Measurements from ENCODE around the gene CHCHD3. TPM values are rescaled to one million over a fixed set of nuclear protein-coding genes. Genes with fewer than 3 reads are reported as not detected.
"Not testable (repeated sequence)": the region's sequence is repeated elsewhere in the genome, so short reads cannot be mapped to it uniquely, and the experiment has no call there.

CHCHD3 gene
- total RNA-seq, 4 donors from 2014 or later: 33.9 to 37.2 (median 35.8) TPM

DNA sequence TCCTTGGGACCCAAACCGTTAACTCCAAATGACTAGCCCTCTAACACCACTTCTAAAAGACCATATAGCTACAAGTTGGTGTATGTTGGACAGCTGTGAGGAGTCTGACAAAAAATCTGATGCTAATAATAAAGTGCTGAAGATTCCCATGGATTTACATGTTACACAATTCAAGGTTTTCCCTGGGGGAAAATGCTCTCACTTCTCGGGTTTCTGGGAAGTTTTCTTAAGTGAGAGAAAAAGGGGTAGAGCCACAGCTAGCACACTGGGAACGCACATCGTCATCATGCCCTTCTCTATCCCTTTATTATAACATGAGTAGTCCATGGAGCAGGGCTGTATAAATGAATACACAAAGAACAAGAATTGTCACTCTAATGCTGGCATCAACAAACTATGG lies 162.1 kb downstream of the CHCHD3 start:
- 72% methylated on average over 4 of the region's 4 CpGs for WGBS
- H3K36me3 ChIP-seq: no peaks in the 10 kb centered on the region
- H3K4me1 ChIP-seq: no peaks in the 10 kb centered on the region
- H3K27me3 ChIP-seq: no peaks in the 10 kb centered on the region
- H3K27ac ChIP-seq: no peak overlapping the region
- no peaks in the 10 kb centered on the region for H3K9me3 ChIP-seq
- no peak for DNase-seq (ENCODE audit: low spot score in 2 of 2)
- no peak overlapping the region for H3K4me3 ChIP-seq
- TF ChIP-seq POLR2AphosphoS5 (IDR thresholded peaks at IDR 0.05) (no peak), POLR2A (IDR thresholded peaks at IDR 0.05) (no peak), EP300 (IDR thresholded peaks at IDR 0.05) (no peak)
- TF ChIP-seq, protein P1, sequence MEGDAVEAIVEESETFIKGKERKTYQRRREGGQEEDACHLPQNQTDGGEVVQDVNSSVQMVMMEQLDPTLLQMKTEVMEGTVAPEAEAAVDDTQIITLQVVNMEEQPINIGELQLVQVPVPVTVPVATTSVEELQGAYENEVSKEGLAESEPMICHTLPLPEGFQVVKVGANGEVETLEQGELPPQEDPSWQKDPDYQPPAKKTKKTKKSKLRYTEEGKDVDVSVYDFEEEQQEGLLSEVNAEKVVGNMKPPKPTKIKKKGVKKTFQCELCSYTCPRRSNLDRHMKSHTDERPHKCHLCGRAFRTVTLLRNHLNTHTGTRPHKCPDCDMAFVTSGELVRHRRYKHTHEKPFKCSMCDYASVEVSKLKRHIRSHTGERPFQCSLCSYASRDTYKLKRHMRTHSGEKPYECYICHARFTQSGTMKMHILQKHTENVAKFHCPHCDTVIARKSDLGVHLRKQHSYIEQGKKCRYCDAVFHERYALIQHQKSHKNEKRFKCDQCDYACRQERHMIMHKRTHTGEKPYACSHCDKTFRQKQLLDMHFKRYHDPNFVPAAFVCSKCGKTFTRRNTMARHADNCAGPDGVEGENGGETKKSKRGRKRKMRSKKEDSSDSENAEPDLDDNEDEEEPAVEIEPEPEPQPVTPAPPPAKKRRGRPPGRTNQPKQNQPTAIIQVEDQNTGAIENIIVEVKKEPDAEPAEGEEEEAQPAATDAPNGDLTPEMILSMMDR (IDR thresholded peaks at IDR 0.05): no peak

DNA sequence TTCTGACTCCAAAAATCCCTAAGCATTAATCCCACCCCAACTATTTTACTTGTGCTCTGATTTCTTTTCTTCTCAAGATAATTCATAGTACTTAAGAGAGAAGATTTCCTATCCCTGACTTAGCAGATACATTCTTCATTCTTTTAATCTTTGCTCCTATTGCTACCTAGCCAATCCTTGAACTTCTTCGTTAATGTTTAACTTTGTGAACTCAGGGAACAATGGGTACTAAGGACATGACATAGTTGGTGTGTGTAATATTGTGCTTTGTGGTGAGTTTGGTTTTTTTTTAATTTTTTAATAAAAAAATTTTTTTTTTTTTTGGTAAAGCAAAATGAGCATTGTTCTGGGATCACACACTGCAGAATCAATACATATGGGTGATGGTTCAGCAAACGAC lies 166.2 kb downstream of the CHCHD3 start:
- Histone ChIP-seq H3K27ac (no peak overlapping the region), H3K9me3 (no peaks in the 10 kb centered on the region), H3K4me1 (no peaks in the 10 kb centered on the region), H3K4me3 (no peak overlapping the region), H3K36me3 (peaks cover 3% of the 10 kb centered on the region), H3K27me3 (no peaks in the 10 kb centered on the region)
- TF ChIP-seq POLR2A (IDR thresholded peaks at IDR 0.05) (no peak), POLR2AphosphoS5 (IDR thresholded peaks at IDR 0.05) (no peak), EP300 (IDR thresholded peaks at IDR 0.05) (no peak)
- TF ChIP-seq, protein P1 (IDR thresholded peaks at IDR 0.05): no peak
- DNase-seq (ENCODE audit: low spot score in 2 of 2): no peak
- 88% methylated on average over 2 of the region's 2 CpGs for WGBS

DNA sequence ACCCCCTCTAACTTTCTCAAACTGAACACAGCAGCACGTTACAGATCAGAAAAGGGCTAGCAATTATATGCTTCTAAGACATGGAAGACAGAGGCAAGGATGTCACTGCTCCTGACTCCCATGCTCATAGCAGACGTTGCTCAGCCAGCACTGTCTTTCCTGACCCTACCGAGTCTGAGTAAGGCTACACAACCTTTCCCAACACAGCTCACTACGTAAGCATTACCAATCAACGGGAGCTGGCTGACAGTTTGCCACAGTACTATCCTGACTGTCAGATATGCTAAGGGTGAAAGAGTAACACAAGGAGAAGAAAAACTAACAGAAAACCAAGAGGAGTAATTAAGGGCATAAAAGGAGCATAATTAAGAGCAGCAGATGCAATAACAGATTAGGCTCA lies 171.2 kb downstream of the CHCHD3 start:
- WGBS: 93% methylated on average over 5 of the region's 5 CpGs

DNA sequence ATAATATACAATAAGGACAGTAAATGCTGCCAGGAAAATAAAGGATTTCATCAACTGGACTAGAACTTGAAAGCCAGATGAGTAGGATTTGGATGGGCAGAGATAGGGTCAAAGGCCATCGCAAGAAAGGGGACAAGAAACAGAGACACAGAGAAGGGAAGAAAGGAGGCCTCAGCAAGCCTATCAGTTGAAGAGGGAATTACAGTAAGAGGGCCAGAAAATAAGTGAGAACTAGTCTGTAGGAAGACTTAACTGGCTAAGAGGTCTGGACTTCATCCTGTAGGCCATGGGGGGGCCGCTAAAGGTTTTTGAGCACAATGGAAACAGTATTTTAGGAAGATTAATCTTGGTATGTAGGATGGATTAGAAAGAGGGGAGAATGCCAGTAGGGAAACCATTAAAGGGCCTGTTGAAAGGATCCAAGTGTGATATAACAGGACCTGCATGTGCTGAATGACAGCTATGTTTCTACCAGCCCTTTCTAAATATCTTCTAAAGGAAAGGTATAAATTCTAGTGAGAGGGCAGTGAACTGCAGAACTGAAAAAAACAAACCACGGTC lies 174.4 kb downstream of the CHCHD3 start:
- Histone ChIP-seq H3K27ac (no peak overlapping the region), H3K27me3 (no peaks in the 10 kb centered on the region), H3K4me3 (no peak overlapping the region), H3K4me1 (no peaks in the 10 kb centered on the region), H3K36me3 (peaks cover 5% of the 10 kb centered on the region), H3K9me3 (no peaks in the 10 kb centered on the region)
- 93% methylated on average over 3 of the region's 3 CpGs for WGBS
- DNase-seq (ENCODE audit: low spot score in 2 of 2): no peak
- TF ChIP-seq, protein P1 (IDR thresholded peaks at IDR 0.05): no peak
- no peak for TF ChIP-seq POLR2AphosphoS5 (IDR thresholded peaks at IDR 0.05)
- no peak for TF ChIP-seq EP300 (IDR thresholded peaks at IDR 0.05)
- TF ChIP-seq POLR2A (IDR thresholded peaks at IDR 0.05): no peak

More for the DNA sequence above, 171.2 kb downstream of the CHCHD3 start:
- DNase-seq (ENCODE audit: low spot score in 2 of 2): no peak
- Histone ChIP-seq H3K27me3 (no peaks in the 10 kb centered on the region), H3K36me3 (peaks cover 3% of the 10 kb centered on the region), H3K4me3 (no peak overlapping the region), H3K27ac (no peak overlapping the region), H3K4me1 (no peaks in the 10 kb centered on the region), H3K9me3 (no peaks in the 10 kb centered on the region)
- TF ChIP-seq POLR2A (IDR thresholded peaks at IDR 0.05) (no peak), EP300 (IDR thresholded peaks at IDR 0.05) (no peak), POLR2AphosphoS5 (IDR thresholded peaks at IDR 0.05) (no peak)
- TF ChIP-seq, protein P1 (IDR thresholded peaks at IDR 0.05): no peak

DNA sequence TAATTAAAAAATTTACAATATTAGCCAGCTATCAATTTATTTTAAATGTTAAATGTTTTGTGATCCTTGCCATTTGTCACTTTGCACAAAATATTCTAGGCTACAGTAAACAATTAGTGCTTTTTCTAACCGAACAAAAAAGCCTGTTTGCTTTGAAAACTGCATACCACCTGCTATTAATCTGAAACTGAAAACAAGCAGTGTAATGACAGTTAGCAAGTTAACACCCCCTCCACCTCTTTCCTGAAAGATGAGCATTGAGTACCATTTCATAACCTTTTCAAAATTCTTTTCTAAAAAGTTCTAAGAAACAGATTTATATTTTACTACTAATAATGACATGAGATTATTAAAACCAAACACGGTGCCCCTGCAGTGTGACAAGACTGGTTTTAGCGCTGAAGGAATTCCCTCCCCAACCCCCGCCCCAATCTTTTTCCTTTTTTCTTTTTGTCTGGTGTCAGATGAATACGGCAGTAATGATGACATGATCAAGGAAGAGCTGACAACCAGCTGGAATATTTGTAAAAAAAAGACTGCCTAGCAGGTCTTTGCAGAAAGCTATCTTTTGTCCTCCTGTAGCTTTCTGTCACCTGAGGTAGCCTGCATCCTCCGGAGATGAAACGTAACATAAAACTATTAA lies 175.6 kb downstream of the CHCHD3 start:
- Histone ChIP-seq H3K27me3 (no peaks in the 10 kb centered on the region), H3K4me3 (no peak overlapping the region), H3K9me3 (no peaks in the 10 kb centered on the region), H3K4me1 (no peaks in the 10 kb centered on the region), H3K36me3 (peaks cover 5% of the 10 kb centered on the region), H3K27ac (no peak overlapping the region)
- 68% methylated on average over 7 of the region's 7 CpGs for WGBS
- TF ChIP-seq EP300 (IDR thresholded peaks at IDR 0.05) (no peak), POLR2A (IDR thresholded peaks at IDR 0.05) (no peak)
- no peak for DNase-seq (ENCODE audit: low spot score in 2 of 2)

DNA sequence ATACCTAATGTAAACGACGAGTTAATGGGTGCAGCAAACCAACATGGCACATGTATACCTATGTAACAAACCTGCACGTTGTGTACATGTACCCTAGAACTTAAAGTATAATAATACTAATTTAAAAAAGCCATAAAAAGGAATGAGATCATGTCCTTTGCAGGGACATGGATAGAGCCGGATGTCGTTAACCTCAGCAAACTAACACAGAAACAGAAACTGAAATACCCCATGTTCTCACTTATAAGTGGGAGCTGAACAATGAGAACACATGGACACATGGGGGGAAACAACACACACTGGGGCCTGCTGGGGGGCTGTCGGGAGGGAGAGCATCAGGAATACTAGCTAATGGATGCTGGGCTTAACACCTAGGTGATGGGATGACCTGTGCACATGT lies 176.8 kb downstream of the CHCHD3 start:
- H3K27ac ChIP-seq; H3K4me1 ChIP-seq; DNase-seq (ENCODE audit: low spot score in 2 of 2); H3K9me3 ChIP-seq; H3K36me3 ChIP-seq; H3K27me3 ChIP-seq; H3K4me3 ChIP-seq: not testable (repeated sequence)
- 95% methylated on average over 6 of the region's 6 CpGs for WGBS
